Measurements from ENCODE around the gene KCNQ2. TPM values are rescaled to one million over a fixed set of nuclear protein-coding genes. Genes with fewer than 3 reads are reported as not detected.

The KCNQ2 gene
- total RNA-seq, 4 donors from 2014 or later = 0.76 TPM; not detected in 3

DNA sequence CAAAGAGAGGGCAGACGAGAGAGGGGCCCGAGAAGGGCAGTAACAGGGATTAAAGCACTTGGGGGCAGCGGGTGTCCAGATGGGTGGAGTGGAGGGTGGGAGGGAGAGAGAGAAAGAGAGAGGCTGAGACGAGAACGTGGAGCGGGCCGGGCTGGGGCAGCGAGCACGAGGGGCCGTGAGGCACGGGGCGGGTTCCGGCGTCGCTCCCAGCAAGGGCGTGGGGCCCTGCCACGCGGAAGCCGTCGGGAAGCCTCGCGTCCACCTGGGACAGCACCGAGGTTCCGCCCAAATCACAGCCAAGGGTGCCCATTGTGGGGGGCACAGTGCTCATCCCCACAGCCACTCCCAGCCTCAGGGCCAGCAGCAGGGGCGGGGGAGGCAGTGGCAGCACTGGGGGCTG, 49.8 kb downstream of the KCNQ2 start:
- 32% methylated on average over 18 of the region's 25 CpGs for WGBS
- TF ChIP-seq EP300 (IDR thresholded peaks at IDR 0.05) = no peak
- TF ChIP-seq CTCF (IDR thresholded peaks at IDR 0.05) = no peak
- no peak for TF ChIP-seq POLR2A (IDR thresholded peaks at IDR 0.05)
- no peak for TF ChIP-seq POLR2AphosphoS5 (IDR thresholded peaks at IDR 0.05)
- Histone ChIP-seq H3K4me3 (no peak overlapping the region), H3K27ac (no peak overlapping the region), H3K4me1 (no peaks in the 10 kb centered on the region), H3K27me3 (peaks cover 76% of the 10 kb centered on the region), H3K9me3 (no peaks in the 10 kb centered on the region), H3K36me3 (no peaks in the 10 kb centered on the region)
- DNase-seq (ENCODE audit: low spot score in 2 of 2) = no peak

GRCh38 chr20:63421913-63422312, 50.5 kb downstream of the KCNQ2 start:
- H3K4me3 ChIP-seq = no peak overlapping the region
- H3K36me3 ChIP-seq = no peaks in the 10 kb centered on the region
- no peak overlapping the region for H3K27ac ChIP-seq
- TF ChIP-seq EP300 (IDR thresholded peaks at IDR 0.05) (no peak), POLR2AphosphoS5 (IDR thresholded peaks at IDR 0.05) (no peak), POLR2A (IDR thresholded peaks at IDR 0.05) (no peak), CTCF (IDR thresholded peaks at IDR 0.05) (no peak)
- peaks cover 83% of the 10 kb centered on the region for H3K27me3 ChIP-seq
- no peak for DNase-seq (ENCODE audit: low spot score in 2 of 2)
- WGBS = 80% methylated on average over 2 of the region's 17 CpGs
- H3K9me3 ChIP-seq = no peaks in the 10 kb centered on the region
- no peaks in the 10 kb centered on the region for H3K4me1 ChIP-seq

DNA sequence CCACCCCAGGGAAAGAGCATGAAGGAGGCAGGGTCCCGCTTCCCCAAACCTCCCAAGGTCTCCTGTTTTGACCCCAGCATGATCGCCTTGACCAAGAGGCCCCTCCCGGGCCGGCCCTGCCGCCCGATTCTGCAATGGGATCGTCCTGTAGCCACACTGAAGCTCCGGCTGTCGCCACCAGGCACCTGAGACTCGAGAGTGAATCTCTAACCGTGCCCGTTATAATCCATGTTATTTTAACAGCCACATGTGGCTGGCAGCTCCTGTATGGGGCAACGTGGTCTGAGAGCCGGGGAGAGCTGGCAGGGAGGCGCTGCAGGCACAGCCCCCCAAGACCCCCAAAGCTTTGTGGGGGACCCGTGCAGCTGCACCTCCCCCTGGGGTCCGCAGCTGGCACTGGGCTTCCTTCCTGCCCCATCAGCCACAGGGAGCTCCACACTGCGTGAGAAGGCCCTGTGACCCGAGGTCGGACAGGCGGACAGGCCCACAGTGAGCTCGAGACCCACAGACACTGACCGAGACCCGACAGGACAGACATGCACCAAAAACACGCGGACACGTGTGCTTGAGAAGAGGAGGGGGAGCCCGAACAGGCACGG, 51.3 kb downstream of the KCNQ2 start:
- no peak overlapping the region for H3K4me3 ChIP-seq
- H3K4me1 ChIP-seq = no peaks in the 10 kb centered on the region
- DNase-seq (ENCODE audit: low spot score in 2 of 2) = no peak
- no peak overlapping the region for H3K27ac ChIP-seq
- TF ChIP-seq POLR2A (IDR thresholded peaks at IDR 0.05) (no peak), POLR2AphosphoS5 (IDR thresholded peaks at IDR 0.05) (no peak), CTCF (IDR thresholded peaks at IDR 0.05) (no peak), EP300 (IDR thresholded peaks at IDR 0.05) (no peak)
- 73% methylated on average over 8 of the region's 29 CpGs for WGBS
- H3K36me3 ChIP-seq = no peaks in the 10 kb centered on the region
- no peaks in the 10 kb centered on the region for H3K9me3 ChIP-seq
- H3K27me3 ChIP-seq = peaks cover 89% of the 10 kb centered on the region

GRCh38 chr20:63420359-63421093, 51.9 kb downstream of the KCNQ2 start:
- 87% methylated on average over 14 of the region's 34 CpGs for WGBS
- Histone ChIP-seq H3K9me3 (no peaks in the 10 kb centered on the region), H3K27me3 (peaks cover 94% of the 10 kb centered on the region), H3K4me1 (no peaks in the 10 kb centered on the region), H3K4me3 (no peak overlapping the region), H3K36me3 (no peaks in the 10 kb centered on the region), H3K27ac (no peak overlapping the region)
- no peak for DNase-seq (ENCODE audit: low spot score in 2 of 2)
- TF ChIP-seq POLR2A (IDR thresholded peaks at IDR 0.05) = no peak
- no peak for TF ChIP-seq CTCF (IDR thresholded peaks at IDR 0.05)
- TF ChIP-seq POLR2AphosphoS5 (IDR thresholded peaks at IDR 0.05) = no peak
- TF ChIP-seq EP300 (IDR thresholded peaks at IDR 0.05) = no peak

- peaks cover 99% of the 10 kb centered on the region for H3K27me3 ChIP-seq
- WGBS = 82% methylated on average over 12 of the region's 24 CpGs
These were observed 53.2 kb downstream of the KCNQ2 start for GRCh38 chr20:63419299-63419698.

More at GRCh38 chr20:63419299-63419698, 53.2 kb downstream of the KCNQ2 start:
- H3K36me3 ChIP-seq = no peaks in the 10 kb centered on the region
- no peak overlapping the region for H3K27ac ChIP-seq
- H3K4me1 ChIP-seq = no peaks in the 10 kb centered on the region
- no peak overlapping the region for H3K4me3 ChIP-seq
- no peak for TF ChIP-seq POLR2AphosphoS5 (IDR thresholded peaks at IDR 0.05)
- TF ChIP-seq EP300 (IDR thresholded peaks at IDR 0.05) = no peak
- TF ChIP-seq POLR2A (IDR thresholded peaks at IDR 0.05) = no peak
- TF ChIP-seq CTCF (IDR thresholded peaks at IDR 0.05) = no peak
- no peaks in the 10 kb centered on the region for H3K9me3 ChIP-seq
- no peak for DNase-seq (ENCODE audit: low spot score in 2 of 2)
